ENCODE results near the gene PPDPF.

DNA sequence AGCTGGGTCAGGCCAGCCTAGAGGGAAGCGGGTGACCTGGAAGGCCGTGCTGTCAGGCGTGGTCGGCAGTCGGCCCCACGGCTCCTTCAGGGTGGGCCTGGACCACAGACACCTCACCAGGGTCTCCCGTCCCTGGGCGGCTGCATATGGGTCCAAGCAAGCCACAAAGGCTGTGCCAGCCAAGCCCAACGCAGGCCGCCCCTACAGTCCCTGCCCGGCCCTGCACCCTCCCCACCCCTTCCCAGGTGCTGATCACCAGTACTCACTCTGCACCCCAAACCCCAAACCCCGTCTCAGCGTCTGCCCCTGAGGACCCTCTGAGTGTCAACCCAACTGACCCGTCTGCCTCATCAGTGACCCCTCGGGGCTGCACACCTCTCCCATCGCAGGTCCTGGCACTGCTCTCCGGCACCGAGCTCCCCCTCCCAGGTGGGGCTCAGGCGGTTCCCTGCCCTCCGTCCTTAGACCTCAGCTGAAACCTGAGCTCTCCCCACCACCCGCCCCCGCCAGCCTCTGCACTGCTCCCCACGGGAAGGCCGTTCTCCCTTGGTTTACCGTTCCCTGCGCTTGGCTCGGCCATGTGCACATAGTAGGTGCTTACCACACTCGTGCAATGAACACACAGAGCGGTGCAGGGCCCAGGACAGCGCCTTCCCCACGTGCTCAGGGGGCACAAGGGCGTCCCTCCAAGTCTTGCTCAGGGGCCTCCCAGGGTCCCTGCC lies 1.5 kb upstream of the PPDPF start:
- no peak for TF ChIP-seq EZH2phosphoT487 (IDR thresholded peaks at IDR 0.05; ENCODE audit: borderline replicate concordance, low read depth, low read length)
- TF ChIP-seq, protein P1, sequence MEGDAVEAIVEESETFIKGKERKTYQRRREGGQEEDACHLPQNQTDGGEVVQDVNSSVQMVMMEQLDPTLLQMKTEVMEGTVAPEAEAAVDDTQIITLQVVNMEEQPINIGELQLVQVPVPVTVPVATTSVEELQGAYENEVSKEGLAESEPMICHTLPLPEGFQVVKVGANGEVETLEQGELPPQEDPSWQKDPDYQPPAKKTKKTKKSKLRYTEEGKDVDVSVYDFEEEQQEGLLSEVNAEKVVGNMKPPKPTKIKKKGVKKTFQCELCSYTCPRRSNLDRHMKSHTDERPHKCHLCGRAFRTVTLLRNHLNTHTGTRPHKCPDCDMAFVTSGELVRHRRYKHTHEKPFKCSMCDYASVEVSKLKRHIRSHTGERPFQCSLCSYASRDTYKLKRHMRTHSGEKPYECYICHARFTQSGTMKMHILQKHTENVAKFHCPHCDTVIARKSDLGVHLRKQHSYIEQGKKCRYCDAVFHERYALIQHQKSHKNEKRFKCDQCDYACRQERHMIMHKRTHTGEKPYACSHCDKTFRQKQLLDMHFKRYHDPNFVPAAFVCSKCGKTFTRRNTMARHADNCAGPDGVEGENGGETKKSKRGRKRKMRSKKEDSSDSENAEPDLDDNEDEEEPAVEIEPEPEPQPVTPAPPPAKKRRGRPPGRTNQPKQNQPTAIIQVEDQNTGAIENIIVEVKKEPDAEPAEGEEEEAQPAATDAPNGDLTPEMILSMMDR (conservative IDR thresholded peaks at IDR 0.05; ENCODE audit: low read length), result no peak

All from OCI-LY7 (cell line).